SK-N-SH treated with all-trans-retinoic acid at 6 μM for 48 hours (cell line): Measurements from ENCODE around the gene OR10P1.

Experiments
- ATAC-seq: fragments of 200-7000 bp; cut with Tn5 transposase; 3 replicates; pipeline ENCODE4 v1.9.1; 2020; ENCODE audit warnings: mild to moderate bottlenecking, moderate library complexity
- ARNTL ChIP-seq: fragments of 450-650 bp; formaldehyde crosslinking; IDR thresholded peaks from 2 replicates; pipeline ENCODE4 v1.5.0; 2020; ENCODE audit warnings: low read depth, mild to moderate bottlenecking, moderate library complexity, borderline replicate concordance
- BACH2 ChIP-seq: fragments of 250-450 bp; sonication (Bioruptor Pico); IDR thresholded peaks from 2 replicates; pipeline ENCODE4 v1.9.0; 2021; ENCODE audit warnings: mild to moderate bottlenecking, borderline replicate concordance
- CSDC2 ChIP-seq: fragments of 250-450 bp; sonication (Bioruptor Pico); IDR thresholded peaks from 2 replicates; pipeline ENCODE4 v1.5.0; 2020; ENCODE audit warnings: mild to moderate bottlenecking, moderate library complexity
- ESRRG ChIP-seq: fragments of 250-450 bp; sonication (Bioruptor Pico); IDR thresholded peaks from 2 replicates; pipeline ENCODE4 v1.6.1; 2021; ENCODE audit warnings: mild to moderate bottlenecking
- GLIS3 ChIP-seq: fragments of 250-450 bp; sonication (Bioruptor Pico); IDR thresholded peaks from 2 replicates; pipeline ENCODE4 v1.5.0; 2020; ENCODE audit warnings: mild to moderate bottlenecking, moderate library complexity
- ISL1 ChIP-seq: fragments of 250-450 bp; sonication (Bioruptor Pico); IDR thresholded peaks from 2 replicates; pipeline ENCODE4 v2.1.2; 2022; ENCODE audit warnings: mild to moderate bottlenecking, moderate library complexity
- OSR1 ChIP-seq: fragments of 250-450 bp; sonication (Bioruptor Pico); IDR thresholded peaks from 2 replicates; pipeline ENCODE4 v1.8.0; 2022; ENCODE audit warnings: moderate library complexity, mild to moderate bottlenecking, inconsistent platforms
- PATZ1 ChIP-seq: fragments of 250-450 bp; sonication (Bioruptor Pico); IDR thresholded peaks from 2 replicates; pipeline ENCODE4 v1.8.0; 2020; ENCODE audit warnings: mild to moderate bottlenecking, moderate library complexity, borderline replicate concordance
- POU6F1 ChIP-seq: fragments of 250-450 bp; sonication (Bioruptor Pico); IDR thresholded peaks from 2 replicates; pipeline ENCODE4 v1.8.0; 2021; ENCODE audit warnings: low read depth, mild to moderate bottlenecking, moderate library complexity, borderline replicate concordance
- PPARA ChIP-seq: fragments of 250-450 bp; sonication (Bioruptor Pico); IDR thresholded peaks from 2 replicates; pipeline ENCODE4 v1.5.0; 2020; ENCODE audit warnings: mild to moderate bottlenecking, borderline replicate concordance
- RARB ChIP-seq: fragments of 250-450 bp; sonication (Bioruptor Pico); IDR thresholded peaks from 2 replicates; pipeline ENCODE4 v1.8.0; 2021; ENCODE audit warnings: mild to moderate bottlenecking, moderate library complexity
- SNAI2 ChIP-seq: fragments of 250-450 bp; sonication (Bioruptor Pico); IDR thresholded peaks from 2 replicates; pipeline ENCODE4 v1.5.0; 2020; ENCODE audit warnings: mild to moderate bottlenecking, moderate library complexity
- TCF4 ChIP-seq: fragments of 250-450 bp; sonication (Bioruptor Pico); IDR thresholded peaks from 2 replicates; pipeline ENCODE4 v1.8.0; 2021; ENCODE audit warnings: mild to moderate bottlenecking, moderate library complexity, borderline replicate concordance
- TSHZ2 ChIP-seq: fragments of 250-450 bp; sonication (Bioruptor Pico); IDR thresholded peaks from 2 replicates; pipeline ENCODE4 v1.5.0; 2020; ENCODE audit warnings: mild to moderate bottlenecking, moderate library complexity
- ZC3H10 ChIP-seq: fragments of 250-450 bp; sonication (Bioruptor Pico); IDR thresholded peaks from 2 replicates; pipeline ENCODE4 v1.5.1; 2021; ENCODE audit warnings: mild to moderate bottlenecking, moderate library complexity
- ZFP3 ChIP-seq: fragments of 250-450 bp; sonication (Bioruptor Pico); IDR thresholded peaks from 2 replicates; pipeline ENCODE4 v1.5.0; 2020; ENCODE audit warnings: mild to moderate bottlenecking, moderate library complexity
- ZFP30 ChIP-seq: fragments of 450-650 bp; formaldehyde crosslinking; IDR thresholded peaks from 2 replicates; pipeline ENCODE4 v1.5.0; 2022; ENCODE audit warnings: mild to moderate bottlenecking, moderate library complexity
- ZNF565 ChIP-seq: fragments of 450-650 bp; formaldehyde crosslinking; conservative IDR thresholded peaks from 2 replicates; pipeline ENCODE4 v1.5.0; 2020; ENCODE audit warnings: low read depth, mild to moderate bottlenecking, moderate library complexity
- ZNF70 ChIP-seq: fragments of 450-650 bp; formaldehyde crosslinking; IDR thresholded peaks from 2 replicates; pipeline ENCODE4 v1.5.0; 2020; ENCODE audit warnings: mild to moderate bottlenecking, moderate library complexity
- ZNF8 ChIP-seq: fragments of 450-650 bp; formaldehyde crosslinking; IDR thresholded peaks from 2 replicates; pipeline ENCODE4 v1.5.0; 2020; ENCODE audit warnings: mild to moderate bottlenecking, moderate library complexity
- TF ChIP-seq, protein P1 (sequence below): fragments of 250-450 bp; sonication (Bioruptor Pico); IDR thresholded peaks from 2 replicates; pipeline ENCODE4 v1.5.1; 2020; ENCODE audit warnings: low read depth, mild to moderate bottlenecking, moderate library complexity

The OR10P1 gene

GRCh38 chr12:55631733-55632132, 5.0 kb upstream of the OR10P1 start (continued):
- TF ChIP-seq ISL1 (CRISPR knock-in tag): no peak
- TF ChIP-seq, protein P1, sequence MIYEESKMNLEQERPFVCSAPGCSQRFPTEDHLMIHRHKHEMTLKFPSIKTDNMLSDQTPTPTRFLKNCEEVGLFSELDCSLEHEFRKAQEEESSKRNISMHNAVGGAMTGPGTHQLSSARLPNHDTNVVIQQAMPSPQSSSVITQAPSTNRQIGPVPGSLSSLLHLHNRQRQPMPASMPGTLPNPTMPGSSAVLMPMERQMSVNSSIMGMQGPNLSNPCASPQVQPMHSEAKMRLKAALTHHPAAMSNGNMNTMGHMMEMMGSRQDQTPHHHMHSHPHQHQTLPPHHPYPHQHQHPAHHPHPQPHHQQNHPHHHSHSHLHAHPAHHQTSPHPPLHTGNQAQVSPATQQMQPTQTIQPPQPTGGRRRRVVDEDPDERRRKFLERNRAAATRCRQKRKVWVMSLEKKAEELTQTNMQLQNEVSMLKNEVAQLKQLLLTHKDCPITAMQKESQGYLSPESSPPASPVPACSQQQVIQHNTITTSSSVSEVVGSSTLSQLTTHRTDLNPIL (CRISPR knock-in tag): no peak
- TF ChIP-seq ZFP3 (CRISPR knock-in tag): no peak

DNA sequence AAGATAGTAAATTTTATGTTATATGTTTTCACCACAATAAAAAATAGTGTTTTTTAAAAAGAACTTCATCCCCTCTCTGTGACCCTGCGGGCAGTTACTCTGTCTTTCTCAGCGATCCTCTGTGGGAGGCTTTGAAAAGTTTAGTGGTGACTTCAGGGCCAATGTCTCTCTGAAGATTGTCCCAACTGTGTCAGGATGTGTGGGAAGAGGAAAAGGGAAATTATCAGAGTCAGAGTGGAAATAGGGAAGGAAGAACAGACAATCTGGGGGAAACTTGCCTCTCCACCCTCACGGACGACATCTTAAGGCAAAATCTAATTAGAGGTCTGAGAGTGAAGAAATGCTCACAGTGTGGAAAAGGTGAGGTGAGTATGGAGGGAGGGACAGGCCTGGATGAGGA, 3.5 kb upstream of the OR10P1 start:
- no peak for ATAC-seq
- TF ChIP-seq, protein P1 (CRISPR knock-in tag): no peak
- TF ChIP-seq TSHZ2 (no peak), ZNF70 (CRISPR knock-in tag) (no peak), GLIS3 (CRISPR knock-in tag) (no peak), ARNTL (no peak), ESRRG (no peak), ZFP30 (CRISPR knock-in tag) (no peak), PPARA (CRISPR knock-in tag) (no peak)

- no peak for TF ChIP-seq ZNF565 (CRISPR knock-in tag)
- no peak for TF ChIP-seq PATZ1 (CRISPR knock-in tag)
- TF ChIP-seq TCF4 (CRISPR knock-in tag): no peak
- TF ChIP-seq BACH2 (CRISPR knock-in tag): no peak
- TF ChIP-seq SNAI2 (CRISPR knock-in tag): no peak
- no peak for TF ChIP-seq OSR1 (CRISPR knock-in tag)
- TF ChIP-seq ESRRG: no peak
- no peak for TF ChIP-seq RARB (CRISPR knock-in tag)
- no peak for TF ChIP-seq ZNF8 (CRISPR knock-in tag)
- no peak for TF ChIP-seq ISL1 (CRISPR knock-in tag)
- TF ChIP-seq PPARA (CRISPR knock-in tag): no peak
- TF ChIP-seq POU6F1: no peak
- TF ChIP-seq ZC3H10 (CRISPR knock-in tag): no peak
- TF ChIP-seq ZFP3 (CRISPR knock-in tag): no peak
Observed at GRCh38 chr12:55636116-55636655, 506 bp upstream of the OR10P1 start.

GRCh38 chr12:55637467-55637866, 775 bp downstream of the OR10P1 start:
- no peak for ATAC-seq
- TF ChIP-seq POU6F1 (no peak), ARNTL (no peak), ISL1 (CRISPR knock-in tag) (no peak), CSDC2 (CRISPR knock-in tag) (no peak), PATZ1 (CRISPR knock-in tag) (no peak), BACH2 (CRISPR knock-in tag) (no peak), ZNF70 (CRISPR knock-in tag) (no peak), SNAI2 (CRISPR knock-in tag) (no peak), GLIS3 (CRISPR knock-in tag) (no peak), ZFP30 (CRISPR knock-in tag) (no peak), RARB (CRISPR knock-in tag) (no peak)
- TF ChIP-seq, protein P1 (CRISPR knock-in tag): no peak

More at GRCh38 chr12:55636116-55636655, 506 bp upstream of the OR10P1 start:
- no peak for ATAC-seq
